ENCODE data around the gene FOXP4. TPM values are rescaled to one million over a fixed set of nuclear protein-coding genes. Genes with fewer than 3 reads are reported as not detected.

The FOXP4 gene
- polyA plus RNA-seq, 2 of the 4 experiments (the other 2 are of a cell fraction): 2.6 to 14.2 TPM

DNA sequence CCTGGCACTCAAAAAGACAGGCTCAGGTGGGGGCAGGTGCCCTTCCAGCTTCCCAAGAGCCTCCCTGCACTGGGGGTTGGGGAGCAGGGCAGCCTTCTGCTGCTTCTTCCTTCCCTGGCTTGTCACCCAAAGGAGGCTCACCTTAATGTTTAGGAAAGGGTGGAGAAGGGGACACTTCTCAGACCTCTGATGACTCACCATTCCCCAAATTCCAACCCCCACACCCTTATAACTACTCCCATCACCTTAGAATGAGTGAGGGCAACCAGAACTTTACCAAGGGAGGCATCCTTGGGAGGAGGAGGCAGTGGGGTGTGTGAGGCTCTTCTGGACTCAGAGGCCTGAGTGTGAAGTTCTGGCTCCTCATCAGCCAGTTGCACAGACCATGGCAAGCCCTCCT, 15.2 kb upstream of the FOXP4 start:
- FAIRE-seq: no peak
- Histone ChIP-seq H3K4me2 (no peak overlapping the region), H3K9me3 (no peaks in the 10 kb centered on the region), H3K4me3 (no peak overlapping the region), H3K4me1 (peaks cover 6% of the 10 kb centered on the region; the same call in 1 of the 3 replicates), H3K27ac (no peak overlapping the region)
- POLR2A ChIA-PET: no interaction called here
- no peak for ATAC-seq
- DNase-seq (ENCODE audit: low read depth in 1 of 2, low spot score in 1 of 2): no peak
- TF ChIP-seq TP53 (CRISPR knock-in tag; IDR thresholded peaks at IDR 0.05) (no peak), NPAS2 (CRISPR knock-in tag; IDR thresholded peaks at IDR 0.05; ENCODE audit: borderline replicate concordance) (no peak), POLR2A (IDR thresholded peaks at IDR 0.05; ENCODE audit: low read length) (no peak), ZNF302 (CRISPR knock-in tag; IDR thresholded peaks at IDR 0.05) (no peak), BHLHE40 (IDR thresholded peaks at IDR 0.05; ENCODE audit: low read depth, low read length) (no peak), PHF8 (IDR thresholded peaks at IDR 0.05; ENCODE audit: borderline replicate concordance, low read depth) (no peak), EHMT2 (IDR thresholded peaks at IDR 0.05; ENCODE audit: low read depth) (no peak), MYC (IDR thresholded peaks at IDR 0.05; ENCODE audit: borderline replicate concordance, low read length) (no peak), ESRRA (IDR thresholded peaks at IDR 0.05; ENCODE audit: borderline replicate concordance, low read length) (no peak), CBX2 (IDR thresholded peaks at IDR 0.05; ENCODE audit: borderline replicate concordance, low read depth) (no peak), CEBPB (IDR thresholded peaks at IDR 0.05) (no peak)
- TF ChIP-seq, protein P1, sequence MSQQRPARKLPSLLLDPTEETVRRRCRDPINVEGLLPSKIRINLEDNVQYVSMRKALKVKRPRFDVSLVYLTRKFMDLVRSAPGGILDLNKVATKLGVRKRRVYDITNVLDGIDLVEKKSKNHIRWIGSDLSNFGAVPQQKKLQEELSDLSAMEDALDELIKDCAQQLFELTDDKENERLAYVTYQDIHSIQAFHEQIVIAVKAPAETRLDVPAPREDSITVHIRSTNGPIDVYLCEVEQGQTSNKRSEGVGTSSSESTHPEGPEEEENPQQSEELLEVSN (IDR thresholded peaks at IDR 0.05; ENCODE audit: borderline replicate concordance, low read depth): no peak
- TF ChIP-seq, protein P2, sequence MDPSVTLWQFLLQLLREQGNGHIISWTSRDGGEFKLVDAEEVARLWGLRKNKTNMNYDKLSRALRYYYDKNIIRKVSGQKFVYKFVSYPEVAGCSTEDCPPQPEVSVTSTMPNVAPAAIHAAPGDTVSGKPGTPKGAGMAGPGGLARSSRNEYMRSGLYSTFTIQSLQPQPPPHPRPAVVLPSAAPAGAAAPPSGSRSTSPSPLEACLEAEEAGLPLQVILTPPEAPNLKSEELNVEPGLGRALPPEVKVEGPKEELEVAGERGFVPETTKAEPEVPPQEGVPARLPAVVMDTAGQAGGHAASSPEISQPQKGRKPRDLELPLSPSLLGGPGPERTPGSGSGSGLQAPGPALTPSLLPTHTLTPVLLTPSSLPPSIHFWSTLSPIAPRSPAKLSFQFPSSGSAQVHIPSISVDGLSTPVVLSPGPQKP (IDR thresholded peaks at IDR 0.05; ENCODE audit: low read depth, low read length): no peak
- TF ChIP-seq, protein P3, sequence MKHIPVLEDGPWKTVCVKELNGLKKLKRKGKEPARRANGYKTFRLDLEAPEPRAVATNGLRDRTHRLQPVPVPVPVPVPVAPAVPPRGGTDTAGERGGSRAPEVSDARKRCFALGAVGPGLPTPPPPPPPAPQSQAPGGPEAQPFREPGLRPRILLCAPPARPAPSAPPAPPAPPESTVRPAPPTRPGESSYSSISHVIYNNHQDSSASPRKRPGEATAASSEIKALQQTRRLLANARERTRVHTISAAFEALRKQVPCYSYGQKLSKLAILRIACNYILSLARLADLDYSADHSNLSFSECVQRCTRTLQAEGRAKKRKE (CRISPR knock-in tag; IDR thresholded peaks at IDR 0.05; ENCODE audit: low read depth): no peak
- TF ChIP-seq, protein P4, sequence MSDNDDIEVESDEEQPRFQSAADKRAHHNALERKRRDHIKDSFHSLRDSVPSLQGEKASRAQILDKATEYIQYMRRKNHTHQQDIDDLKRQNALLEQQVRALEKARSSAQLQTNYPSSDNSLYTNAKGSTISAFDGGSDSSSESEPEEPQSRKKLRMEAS (IDR thresholded peaks at IDR 0.05): no peak
- TF ChIP-seq, protein P5, sequence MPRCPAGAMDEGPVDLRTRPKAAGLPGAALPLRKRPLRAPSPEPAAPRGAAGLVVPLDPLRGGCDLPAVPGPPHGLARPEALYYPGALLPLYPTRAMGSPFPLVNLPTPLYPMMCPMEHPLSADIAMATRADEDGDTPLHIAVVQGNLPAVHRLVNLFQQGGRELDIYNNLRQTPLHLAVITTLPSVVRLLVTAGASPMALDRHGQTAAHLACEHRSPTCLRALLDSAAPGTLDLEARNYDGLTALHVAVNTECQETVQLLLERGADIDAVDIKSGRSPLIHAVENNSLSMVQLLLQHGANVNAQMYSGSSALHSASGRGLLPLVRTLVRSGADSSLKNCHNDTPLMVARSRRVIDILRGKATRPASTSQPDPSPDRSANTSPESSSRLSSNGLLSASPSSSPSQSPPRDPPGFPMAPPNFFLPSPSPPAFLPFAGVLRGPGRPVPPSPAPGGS (IDR thresholded peaks at IDR 0.05): no peak
- CTCF ChIA-PET: no interaction called here

DNA sequence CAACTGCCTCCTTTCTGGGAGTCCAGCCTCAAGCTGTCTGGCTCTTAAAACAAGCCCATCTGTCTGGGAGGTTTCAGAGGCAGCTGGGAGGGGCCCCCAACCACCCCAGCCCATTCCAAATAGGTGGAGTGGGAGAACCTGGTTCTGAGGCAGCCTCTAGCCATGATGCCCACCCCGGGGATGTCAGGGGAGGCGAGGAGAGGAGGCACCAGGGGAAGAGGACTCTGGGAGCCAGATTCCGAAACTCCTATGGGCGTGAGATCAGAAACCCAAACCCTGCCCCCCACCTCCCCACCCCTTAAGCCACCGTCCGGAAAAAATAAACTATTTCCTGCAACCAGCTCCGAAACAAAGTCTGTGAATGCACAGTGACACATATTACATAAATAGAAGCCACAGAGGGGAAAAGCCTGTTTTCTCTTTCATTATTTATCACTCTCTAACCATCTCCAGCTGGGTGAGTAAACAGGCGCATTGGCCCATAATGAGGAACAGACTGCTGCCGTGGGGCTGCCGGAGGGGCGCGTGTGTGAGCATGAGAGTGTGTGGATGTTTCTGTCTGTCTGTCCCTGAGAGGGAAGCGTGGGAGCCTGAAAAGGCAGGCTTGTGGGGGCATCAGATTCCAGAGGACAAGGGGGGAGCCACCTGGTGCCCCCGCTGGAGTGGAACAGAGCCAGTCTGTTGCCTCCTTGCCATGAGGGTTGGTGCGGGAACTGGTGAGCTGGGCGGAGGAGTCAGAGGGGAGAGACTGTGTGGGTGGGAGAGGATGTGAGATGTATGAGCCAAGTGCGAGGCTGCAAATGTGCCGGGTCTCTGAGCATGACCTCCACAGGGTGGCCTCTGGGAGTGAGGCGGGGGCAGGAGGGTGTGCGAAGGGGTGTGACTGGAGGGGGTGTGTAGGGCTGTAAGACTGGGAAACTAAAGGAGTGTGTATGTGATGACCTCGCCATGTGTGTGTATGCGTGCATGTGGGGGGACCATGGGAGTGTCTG, 14.3 kb upstream of the FOXP4 start:
- Histone ChIP-seq H3K4me3 (no peak overlapping the region), H3K4me2 (no peak overlapping the region), H3K9me3 (no peaks in the 10 kb centered on the region), H3K4me1 (peaks cover 6% of the 10 kb centered on the region; the same call in 1 of the 3 replicates), H3K27ac (no peak overlapping the region)
- POLR2A ChIA-PET: no interaction called here
- WGBS (ENCODE audit: missing lambda C conversion rate): 82% methylated on average over 21 of the region's 22 CpGs
- FAIRE-seq (no peak), ATAC-seq (no peak), DNase-seq (ENCODE audit: low read depth in 1 of 2, low spot score in 1 of 2) (no peak)
- TF ChIP-seq, protein P6, sequence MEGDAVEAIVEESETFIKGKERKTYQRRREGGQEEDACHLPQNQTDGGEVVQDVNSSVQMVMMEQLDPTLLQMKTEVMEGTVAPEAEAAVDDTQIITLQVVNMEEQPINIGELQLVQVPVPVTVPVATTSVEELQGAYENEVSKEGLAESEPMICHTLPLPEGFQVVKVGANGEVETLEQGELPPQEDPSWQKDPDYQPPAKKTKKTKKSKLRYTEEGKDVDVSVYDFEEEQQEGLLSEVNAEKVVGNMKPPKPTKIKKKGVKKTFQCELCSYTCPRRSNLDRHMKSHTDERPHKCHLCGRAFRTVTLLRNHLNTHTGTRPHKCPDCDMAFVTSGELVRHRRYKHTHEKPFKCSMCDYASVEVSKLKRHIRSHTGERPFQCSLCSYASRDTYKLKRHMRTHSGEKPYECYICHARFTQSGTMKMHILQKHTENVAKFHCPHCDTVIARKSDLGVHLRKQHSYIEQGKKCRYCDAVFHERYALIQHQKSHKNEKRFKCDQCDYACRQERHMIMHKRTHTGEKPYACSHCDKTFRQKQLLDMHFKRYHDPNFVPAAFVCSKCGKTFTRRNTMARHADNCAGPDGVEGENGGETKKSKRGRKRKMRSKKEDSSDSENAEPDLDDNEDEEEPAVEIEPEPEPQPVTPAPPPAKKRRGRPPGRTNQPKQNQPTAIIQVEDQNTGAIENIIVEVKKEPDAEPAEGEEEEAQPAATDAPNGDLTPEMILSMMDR (IDR thresholded peaks at IDR 0.05): no peak
- no peak for TF ChIP-seq CHD4 (IDR thresholded peaks at IDR 0.05; ENCODE audit: borderline replicate concordance)
- TF ChIP-seq JUNB (IDR thresholded peaks at IDR 0.05): no peak
- no peak for TF ChIP-seq FOSB (CRISPR knock-in tag; IDR thresholded peaks at IDR 0.05)
- no peak for TF ChIP-seq HOXA7 (CRISPR knock-in tag; IDR thresholded peaks at IDR 0.05)
- TF ChIP-seq EHF (CRISPR knock-in tag; IDR thresholded peaks at IDR 0.05): no peak
- TF ChIP-seq, protein P1 (IDR thresholded peaks at IDR 0.05; ENCODE audit: borderline replicate concordance, low read depth): no peak
- TF ChIP-seq MYC (IDR thresholded peaks at IDR 0.05; ENCODE audit: borderline replicate concordance, low read length): no peak
- TF ChIP-seq FOSL2 (IDR thresholded peaks at IDR 0.05): no peak
- no peak for TF ChIP-seq FOSL2 (CRISPR knock-in tag; IDR thresholded peaks at IDR 0.05)
- TF ChIP-seq ZNF302 (CRISPR knock-in tag; IDR thresholded peaks at IDR 0.05): no peak
- TF ChIP-seq, protein P7, sequence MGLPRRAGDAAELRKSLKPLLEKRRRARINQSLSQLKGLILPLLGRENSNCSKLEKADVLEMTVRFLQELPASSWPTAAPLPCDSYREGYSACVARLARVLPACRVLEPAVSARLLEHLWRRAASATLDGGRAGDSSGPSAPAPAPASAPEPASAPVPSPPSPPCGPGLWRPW (IDR thresholded peaks at IDR 0.05): no peak
- TF ChIP-seq BHLHE40 (IDR thresholded peaks at IDR 0.05; ENCODE audit: low read depth, low read length): no peak
- TF ChIP-seq TP53 (CRISPR knock-in tag; IDR thresholded peaks at IDR 0.05): no peak
- TF ChIP-seq FOXS1 (CRISPR knock-in tag; IDR thresholded peaks at IDR 0.05): no peak
- TF ChIP-seq GATA3 (IDR thresholded peaks at IDR 0.05; ENCODE audit: borderline replicate concordance): no peak
- TF ChIP-seq HOXB13 (CRISPR knock-in tag; IDR thresholded peaks at IDR 0.05; ENCODE audit: low read depth): no peak
- no peak for TF ChIP-seq KDM5A (IDR thresholded peaks at IDR 0.05)
- no peak for TF ChIP-seq RCOR1 (IDR thresholded peaks at IDR 0.05; ENCODE audit: low read depth, low read length)
- CTCF ChIA-PET: no interaction called here

Data from A549 (cell line).